T-helper 17 cell (primary cell): ENCODE measurements around the gene SPTSSA. TPM values are rescaled to one million over a fixed set of nuclear protein-coding genes. Genes with fewer than 3 reads are reported as not detected.
"Not testable (repeated sequence)": the region's sequence is repeated elsewhere in the genome, so short reads cannot be mapped to it uniquely, and the experiment has no call there.

Experiments used
- ATAC-seq: fragments of 150-1000 bp; cut with Tn5 transposase; 2 replicates; pipeline ENCODE4 v1.10.0; 2021; ENCODE audit warnings: mild to moderate bottlenecking, moderate library complexity
- DNase-seq, 3 donors: peaks; one replicate each; pipeline versions ENCODE4 v3.0.0 to v3.0.0-alpha.2; 2020 to 2021
- H3K9me3 ChIP-seq: one replicate; pipeline ENCODE4 v1.7.0; 2013; ENCODE audit warnings: low read length, mild to moderate bottlenecking; ENCODE audit not compliant: control insufficient read depth, poor library complexity, severe bottlenecking
- H3K27ac Mint-ChIP-seq: one replicate; pipeline ENCODE4 v1.8.0; 2022; ENCODE audit warnings: mild to moderate bottlenecking, moderate library complexity, mixed read lengths
- H3K27me3 Mint-ChIP-seq: one replicate; pipeline ENCODE4 v1.8.0; 2022; ENCODE audit warnings: mixed read lengths
- H3K36me3 Mint-ChIP-seq: one replicate; pipeline ENCODE4 v1.8.0; 2022; ENCODE audit warnings: low read depth, mixed read lengths
- H3K4me1 Mint-ChIP-seq: one replicate; pipeline ENCODE4 v1.8.0; 2022; ENCODE audit warnings: mild to moderate bottlenecking, mixed read lengths
- H3K4me3 Mint-ChIP-seq: one replicate; pipeline ENCODE4 v1.8.0; 2022; ENCODE audit warnings: mild to moderate bottlenecking, moderate library complexity, mixed read lengths
- total RNA-seq, 4 donors: library from RNA in 2 of 4; stranded (reverse) in 2 of 4; gene quantifications; one replicate each; pipeline ENCODE4 v1.2.3 and lab custom pipeline; 2022 to 2026

The SPTSSA gene
- total RNA-seq, 2 donors from 2014 or later, result 2.5 to 3.1 TPM

GRCh38 chr14:34436118-34436905, 25.7 kb downstream of the SPTSSA start:
- H3K4me3 Mint-ChIP-seq, result no peak overlapping the region
- H3K36me3 Mint-ChIP-seq, result no peaks in the 10 kb centered on the region
- peaks cover 1% of the 10 kb centered on the region for H3K4me1 Mint-ChIP-seq
- ATAC-seq, result no peak
- no peaks in the 10 kb centered on the region for H3K27me3 Mint-ChIP-seq
- no peak for DNase-seq
- H3K9me3 ChIP-seq, result no peaks in the 10 kb centered on the region
- H3K27ac Mint-ChIP-seq, result no peak overlapping the region

DNA sequence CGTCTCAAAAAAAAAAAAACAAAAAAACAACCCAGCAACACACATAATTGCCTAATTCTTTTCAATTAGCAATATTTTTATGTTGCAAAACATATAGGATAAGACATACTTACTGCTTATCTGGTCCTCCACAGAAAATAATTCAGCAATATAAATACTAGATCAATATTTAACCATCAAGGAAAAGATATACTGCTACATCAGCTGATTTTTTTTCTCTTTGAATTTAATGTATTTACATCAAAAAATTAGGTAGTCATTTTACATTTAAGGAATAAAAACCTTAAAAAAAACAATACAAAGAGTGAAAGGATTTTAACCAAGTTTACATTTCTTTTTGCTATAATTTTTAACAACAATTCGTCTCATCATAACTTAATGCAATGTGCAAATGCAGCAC, 28.1 kb downstream of the SPTSSA start:
- Mint-ChIP-seq H3K4me1 (no peaks in the 10 kb centered on the region), H3K27ac (no peak overlapping the region), H3K4me3 (no peak overlapping the region), H3K27me3 (no peaks in the 10 kb centered on the region), H3K36me3 (no peaks in the 10 kb centered on the region)
- ATAC-seq, result no peak
- no peak for DNase-seq
- no peaks in the 10 kb centered on the region for H3K9me3 ChIP-seq

- H3K4me1 Mint-ChIP-seq, H3K9me3 ChIP-seq, DNase-seq, ATAC-seq, H3K36me3 Mint-ChIP-seq, H3K4me3 Mint-ChIP-seq, H3K27ac Mint-ChIP-seq: not testable (repeated sequence)
- H3K27me3 Mint-ChIP-seq, result peaks cover 14% of the 10 kb centered on the region
These were observed 34.0 kb downstream of the SPTSSA start for GRCh38 chr14:34428102-34428466.

- peaks cover 14% of the 10 kb centered on the region for H3K27me3 Mint-ChIP-seq
- H3K36me3 Mint-ChIP-seq, result no peaks in the 10 kb centered on the region
- ATAC-seq (no peak), DNase-seq (no peak)
- no peak overlapping the region for H3K27ac Mint-ChIP-seq
- no peaks in the 10 kb centered on the region for H3K4me1 Mint-ChIP-seq
- H3K9me3 ChIP-seq, result no peaks in the 10 kb centered on the region
- no peak overlapping the region for H3K4me3 Mint-ChIP-seq
These were observed 35.4 kb downstream of the SPTSSA start for GRCh38 chr14:34426313-34427295.

DNA sequence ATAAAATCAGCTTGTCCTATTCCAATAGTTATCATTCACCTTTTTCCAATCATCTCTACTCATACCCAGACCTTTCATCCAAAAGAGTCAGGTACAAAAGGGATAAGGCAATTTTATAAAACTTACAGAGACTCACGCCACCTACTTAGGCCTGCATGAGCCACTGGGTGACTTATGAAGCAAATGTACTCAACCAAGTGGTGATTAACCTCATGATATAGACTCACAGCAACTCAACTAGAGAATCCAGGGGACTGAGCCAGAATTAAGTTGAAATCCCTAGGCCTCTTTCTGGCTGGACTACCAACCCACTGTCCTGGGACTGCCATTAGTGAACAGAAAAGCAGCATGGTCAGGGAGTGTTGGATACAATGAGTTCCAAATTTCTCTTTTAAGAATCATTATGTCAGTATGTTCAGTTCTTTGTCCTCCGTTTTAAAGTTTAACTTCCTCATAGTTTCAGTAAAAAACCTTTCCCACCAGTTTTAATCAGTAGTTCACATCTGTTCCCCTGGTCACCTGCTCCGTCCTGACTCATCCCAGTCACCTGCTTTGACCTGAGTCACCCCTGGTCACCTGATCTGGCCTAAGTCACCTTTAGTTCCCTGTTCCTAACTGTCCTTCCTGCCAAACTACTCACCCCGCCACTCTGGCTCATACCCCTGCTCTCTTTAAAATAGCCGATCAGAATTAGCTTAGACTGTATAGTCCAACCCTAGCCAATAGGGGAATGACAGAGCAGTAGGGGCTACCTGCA, 36.8 kb downstream of the SPTSSA start:
- DNase-seq, result no peak
- Mint-ChIP-seq H3K27me3 (peaks cover 14% of the 10 kb centered on the region), H3K27ac (no peak overlapping the region), H3K36me3 (no peaks in the 10 kb centered on the region), H3K4me1 (no peaks in the 10 kb centered on the region), H3K4me3 (no peak overlapping the region)
- no peak for ATAC-seq
- H3K9me3 ChIP-seq, result no peaks in the 10 kb centered on the region

GRCh38 chr14:34424488-34424887, 37.6 kb downstream of the SPTSSA start:
- H3K27ac Mint-ChIP-seq, result no peak overlapping the region
- no peaks in the 10 kb centered on the region for H3K36me3 Mint-ChIP-seq
- peaks cover 14% of the 10 kb centered on the region for H3K27me3 Mint-ChIP-seq
- H3K4me3 Mint-ChIP-seq, result no peak overlapping the region
- no peak for DNase-seq
- no peak for ATAC-seq
- H3K9me3 ChIP-seq, result no peaks in the 10 kb centered on the region
- H3K4me1 Mint-ChIP-seq, result no peaks in the 10 kb centered on the region

DNA sequence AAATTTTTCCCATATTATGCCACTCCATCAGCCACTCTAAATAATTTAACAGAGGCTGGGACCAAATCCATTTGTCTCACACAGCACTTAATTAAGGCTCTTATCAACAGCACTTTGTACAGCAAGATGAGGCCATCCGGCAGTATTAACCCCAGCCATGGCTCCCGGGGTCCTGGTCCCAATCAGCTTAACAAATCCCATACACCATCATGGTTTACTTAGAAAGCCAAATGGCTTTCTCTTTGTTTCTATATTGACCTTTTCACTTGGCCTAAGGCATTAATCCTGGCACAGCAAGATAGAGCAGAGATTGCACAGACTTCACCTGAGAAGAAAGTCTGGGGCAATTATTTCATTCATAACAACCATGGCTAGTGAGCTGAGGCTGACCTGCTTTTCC, 38.6 kb downstream of the SPTSSA start:
- DNase-seq (no peak), ATAC-seq (no peak)
- Mint-ChIP-seq H3K4me3 (no peak overlapping the region), H3K4me1 (no peaks in the 10 kb centered on the region), H3K27me3 (peaks cover 14% of the 10 kb centered on the region), H3K27ac (no peak overlapping the region), H3K36me3 (no peaks in the 10 kb centered on the region)
- no peaks in the 10 kb centered on the region for H3K9me3 ChIP-seq

GRCh38 chr14:34420547-34421150, 41.4 kb downstream of the SPTSSA start:
- DNase-seq (no peak), ATAC-seq (no peak)
- H3K9me3 ChIP-seq, result no peaks in the 10 kb centered on the region
- Mint-ChIP-seq H3K4me3 (no peak overlapping the region), H3K27ac (no peak overlapping the region), H3K36me3 (no peaks in the 10 kb centered on the region), H3K27me3 (peaks cover 6% of the 10 kb centered on the region), H3K4me1 (no peaks in the 10 kb centered on the region)

DNA sequence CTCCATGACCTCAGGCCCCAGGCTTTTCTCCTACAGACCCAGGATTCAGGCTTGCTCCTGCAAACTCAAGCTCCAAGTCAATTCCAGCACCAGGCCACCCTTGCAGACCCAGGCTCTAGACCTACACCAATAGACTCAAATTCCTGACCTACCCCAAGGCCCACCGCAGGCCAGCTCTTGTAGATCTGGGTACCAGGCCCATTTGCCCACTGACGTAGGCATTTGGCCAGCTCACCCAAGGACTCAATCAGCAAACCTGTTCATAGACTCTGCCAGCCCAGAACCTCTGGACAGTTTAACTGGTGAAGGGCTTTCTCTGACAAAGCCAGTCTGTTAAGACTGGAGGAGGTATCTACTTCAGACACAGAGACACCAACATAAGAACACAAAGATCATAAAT, 52.3 kb downstream of the SPTSSA start:
- Mint-ChIP-seq H3K4me1 (no peaks in the 10 kb centered on the region), H3K36me3 (no peaks in the 10 kb centered on the region), H3K27me3 (peaks cover 6% of the 10 kb centered on the region), H3K4me3 (no peak overlapping the region), H3K27ac (no peak overlapping the region)
- ATAC-seq (no peak), DNase-seq (no peak)
- H3K9me3 ChIP-seq, result no peaks in the 10 kb centered on the region

- H3K4me3 Mint-ChIP-seq, result no peak overlapping the region
- no peak for ATAC-seq
These were observed 54.1 kb downstream of the SPTSSA start for GRCh38 chr14:34407951-34408350.

GRCh38 chr14:34404416-34404815, 57.6 kb downstream of the SPTSSA start:
- Mint-ChIP-seq H3K27me3 (peaks cover 10% of the 10 kb centered on the region), H3K27ac (no peak overlapping the region), H3K36me3 (no peaks in the 10 kb centered on the region)

More at GRCh38 chr14:34407951-34408350, 54.1 kb downstream of the SPTSSA start:
- no peaks in the 10 kb centered on the region for H3K9me3 ChIP-seq
- DNase-seq, result no peak
- peaks cover 4% of the 10 kb centered on the region for H3K4me1 Mint-ChIP-seq
- peaks cover 10% of the 10 kb centered on the region for H3K27me3 Mint-ChIP-seq
- no peaks in the 10 kb centered on the region for H3K36me3 Mint-ChIP-seq
- no peak overlapping the region for H3K27ac Mint-ChIP-seq

DNA sequence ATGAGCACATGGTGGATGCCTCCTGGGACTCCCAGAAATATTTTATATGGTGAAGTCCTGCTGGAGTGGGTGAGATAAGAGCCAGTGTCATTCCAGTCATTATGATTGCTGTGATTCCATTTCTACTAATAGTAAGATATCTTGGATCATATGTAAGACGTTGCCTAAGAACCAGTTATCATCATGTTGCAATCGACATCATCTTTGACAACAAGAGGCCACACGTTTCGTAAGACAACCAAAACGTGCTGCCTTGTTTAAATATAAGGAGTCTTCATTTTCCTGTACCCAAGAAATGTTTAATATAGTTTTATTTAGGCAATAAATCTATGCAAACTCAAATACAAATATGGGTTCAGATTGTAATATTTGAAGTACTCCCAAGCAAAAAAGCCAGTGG, 58.4 kb downstream of the SPTSSA start:
- DNase-seq (no peak), ATAC-seq (no peak)
- Mint-ChIP-seq H3K4me1 (peaks cover 4% of the 10 kb centered on the region), H3K36me3 (no peaks in the 10 kb centered on the region), H3K27ac (no peak overlapping the region), H3K4me3 (no peak overlapping the region), H3K27me3 (peaks cover 10% of the 10 kb centered on the region)
- no peaks in the 10 kb centered on the region for H3K9me3 ChIP-seq

More at GRCh38 chr14:34404416-34404815, 57.6 kb downstream of the SPTSSA start:
- ATAC-seq (no peak), DNase-seq (no peak)
- no peaks in the 10 kb centered on the region for H3K9me3 ChIP-seq
- H3K4me3 Mint-ChIP-seq, result no peak overlapping the region
- H3K4me1 Mint-ChIP-seq, result peaks cover 4% of the 10 kb centered on the region
